AG10803 (cell line): ENCODE results near the gene APH1A.
"Not testable (repeated sequence)": the region's sequence is repeated elsewhere in the genome, so short reads cannot be mapped to it uniquely, and the experiment has no call there.

ENCODE experiments used
- DNase-seq: peaks from one replicate; pipeline ENCODE4 v3.0.0; 2010; ENCODE audit warnings: low read depth
- H3K4me3 ChIP-seq: 2 replicates; pipeline ENCODE4 v1.5.1; 2011; ENCODE audit warnings: mild to moderate bottlenecking, low read length, control low read depth
- TF ChIP-seq, protein P1 (sequence below): conservative IDR thresholded peaks from 2 replicates; pipeline ENCODE4 v1.5.1; 2011; ENCODE audit warnings: mild to moderate bottlenecking, low read length, control low read depth, inconsistent platforms

Gene APH1A

DNA sequence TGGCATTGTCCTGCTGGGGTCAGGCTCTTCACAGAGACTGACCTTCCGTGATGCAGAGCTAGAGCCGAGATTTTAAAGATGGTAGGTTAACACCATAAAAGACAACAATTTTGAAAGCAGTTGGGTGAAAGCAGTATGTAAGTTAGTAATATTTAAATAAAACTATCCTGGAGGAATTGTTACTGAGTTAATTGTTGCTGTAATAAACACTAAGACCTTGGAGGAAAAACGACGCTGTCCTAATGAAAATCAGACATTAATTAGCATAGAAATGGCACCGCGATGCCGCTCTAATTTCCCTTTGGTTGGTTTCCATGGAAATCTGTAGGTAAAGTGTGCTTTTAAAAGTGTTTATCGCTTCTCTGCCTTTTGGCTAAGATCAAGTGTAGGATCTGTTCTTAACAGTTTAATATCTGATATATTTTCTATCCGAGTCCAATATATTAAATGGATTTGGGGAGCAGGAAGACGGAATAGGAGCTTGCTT, 32.2 kb downstream of the APH1A start:
- no peak for DNase-seq
- H3K4me3 ChIP-seq, result peak overlapping the region; percentile 89
- TF ChIP-seq, protein P1, sequence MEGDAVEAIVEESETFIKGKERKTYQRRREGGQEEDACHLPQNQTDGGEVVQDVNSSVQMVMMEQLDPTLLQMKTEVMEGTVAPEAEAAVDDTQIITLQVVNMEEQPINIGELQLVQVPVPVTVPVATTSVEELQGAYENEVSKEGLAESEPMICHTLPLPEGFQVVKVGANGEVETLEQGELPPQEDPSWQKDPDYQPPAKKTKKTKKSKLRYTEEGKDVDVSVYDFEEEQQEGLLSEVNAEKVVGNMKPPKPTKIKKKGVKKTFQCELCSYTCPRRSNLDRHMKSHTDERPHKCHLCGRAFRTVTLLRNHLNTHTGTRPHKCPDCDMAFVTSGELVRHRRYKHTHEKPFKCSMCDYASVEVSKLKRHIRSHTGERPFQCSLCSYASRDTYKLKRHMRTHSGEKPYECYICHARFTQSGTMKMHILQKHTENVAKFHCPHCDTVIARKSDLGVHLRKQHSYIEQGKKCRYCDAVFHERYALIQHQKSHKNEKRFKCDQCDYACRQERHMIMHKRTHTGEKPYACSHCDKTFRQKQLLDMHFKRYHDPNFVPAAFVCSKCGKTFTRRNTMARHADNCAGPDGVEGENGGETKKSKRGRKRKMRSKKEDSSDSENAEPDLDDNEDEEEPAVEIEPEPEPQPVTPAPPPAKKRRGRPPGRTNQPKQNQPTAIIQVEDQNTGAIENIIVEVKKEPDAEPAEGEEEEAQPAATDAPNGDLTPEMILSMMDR, result no peak

DNA sequence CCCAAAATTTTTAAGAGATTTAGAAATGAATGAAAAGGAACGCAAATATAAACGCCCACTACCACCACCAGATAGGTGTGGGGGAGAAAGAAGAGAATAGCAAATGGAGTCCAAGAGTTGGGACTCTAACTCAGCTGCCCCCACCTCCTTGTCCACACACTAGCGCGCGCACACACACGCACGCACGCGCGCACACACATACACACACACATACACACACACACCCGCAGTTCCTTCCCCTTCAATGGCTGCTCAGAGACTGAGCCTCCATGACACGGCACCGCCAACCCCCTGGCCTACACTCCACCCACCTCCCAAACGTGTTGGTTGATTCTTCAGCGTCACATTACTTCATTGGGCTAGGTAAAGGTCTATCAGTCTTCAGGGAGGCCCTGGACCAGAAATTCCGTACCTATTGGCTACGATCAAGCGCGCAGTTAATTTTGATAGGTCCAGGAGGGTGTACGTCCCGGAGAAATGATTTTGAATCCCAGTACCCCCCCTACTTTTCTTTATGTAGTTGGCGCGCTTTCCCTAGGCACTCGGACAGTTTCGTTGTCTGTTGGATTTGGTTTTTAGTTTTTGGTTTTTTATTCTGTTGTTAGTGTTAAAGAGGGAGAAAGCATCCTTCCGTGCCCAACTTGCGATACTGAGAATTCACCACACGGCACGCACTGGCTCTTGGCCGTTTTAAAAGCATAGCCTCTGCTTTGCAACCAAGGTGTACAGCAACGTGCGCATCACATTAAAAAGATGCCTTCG, 32.8 kb downstream of the APH1A start, which contains the start of gene ANP32E:
ANP32E (minus strand) TSS at position 261 of the 762 bp plus-strand sequence. CDS start 326 bp downstream, outside the sequence.
- H3K4me3 ChIP-seq, result peak within 1 kb of the TSS; percentile 89
- DNase-seq, result peak; percentile 100
- TF ChIP-seq, protein P1, result peak; percentile 18; the same call in 1 of the 2 replicates

DNA sequence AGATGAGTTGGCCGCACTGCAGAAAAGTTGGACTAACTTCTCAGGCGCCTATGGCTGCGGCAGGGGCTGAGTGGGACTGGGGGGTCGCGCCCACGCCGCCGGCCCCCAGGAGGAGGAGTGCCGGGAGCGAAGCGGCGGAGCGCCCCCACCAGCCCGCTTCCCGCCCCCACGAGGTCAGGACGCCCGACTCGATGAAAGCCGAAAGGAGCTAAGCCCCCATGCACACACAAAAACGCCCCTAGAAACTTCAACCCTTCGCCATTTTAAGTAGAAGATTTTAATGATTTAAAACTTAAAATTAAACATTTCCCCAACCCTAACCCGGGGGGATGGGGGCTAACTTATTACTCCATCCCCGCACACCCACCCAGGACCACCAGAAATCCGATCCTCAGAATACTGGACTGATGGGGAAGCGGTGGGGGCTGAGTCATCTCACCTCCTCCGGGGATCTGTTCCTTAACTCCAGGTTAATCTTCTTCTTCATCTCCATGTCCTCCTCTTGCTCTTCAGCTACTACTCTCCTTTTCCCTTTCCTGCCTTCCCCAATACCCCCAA, 33.4 kb downstream of the APH1A start:
- H3K4me3 ChIP-seq, result peak overlapping the region; percentile 89

DNA sequence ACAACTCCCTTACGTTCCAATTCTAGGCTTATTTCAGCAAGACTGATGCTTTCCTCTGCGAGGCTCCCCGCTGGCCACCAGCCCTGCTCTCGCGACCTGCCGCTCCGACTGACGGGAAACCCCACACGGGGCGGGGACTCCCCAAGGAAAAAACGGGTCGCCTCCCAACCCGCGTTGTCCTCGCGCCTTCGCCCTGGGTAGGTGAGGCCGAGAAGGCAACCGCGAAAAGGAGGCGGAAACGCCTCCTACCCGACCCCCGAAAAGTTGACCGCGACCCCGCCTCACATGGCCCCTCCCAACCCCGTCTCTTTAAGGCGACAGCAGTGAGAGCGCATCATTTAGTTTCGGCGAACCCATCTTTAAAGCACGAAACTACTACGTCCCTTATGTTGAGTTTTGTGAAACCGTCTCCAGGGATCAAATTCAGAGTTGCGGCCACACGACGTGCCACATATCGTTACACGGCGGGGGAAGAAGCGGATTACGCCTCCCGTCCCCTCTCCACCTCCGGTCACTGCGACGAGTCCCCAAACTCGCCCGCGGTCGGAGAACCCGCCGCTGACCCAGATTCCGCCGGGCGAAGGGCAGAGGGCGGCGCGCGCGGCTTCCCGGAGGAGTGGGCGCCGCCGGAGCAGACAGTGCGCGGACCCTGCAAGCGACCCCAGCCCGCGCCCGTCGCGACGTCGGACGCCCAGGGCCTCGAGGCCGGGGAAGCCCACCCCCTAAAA, 34.1 kb downstream of the APH1A start:
- H3K4me3 ChIP-seq, result peak overlapping the region; percentile 89
- peak; percentile 62 for DNase-seq
- TF ChIP-seq, protein P1, result no peak

More for the DNA sequence above, 33.4 kb downstream of the APH1A start:
- TF ChIP-seq, protein P1, result no peak
- no peak for DNase-seq

DNA sequence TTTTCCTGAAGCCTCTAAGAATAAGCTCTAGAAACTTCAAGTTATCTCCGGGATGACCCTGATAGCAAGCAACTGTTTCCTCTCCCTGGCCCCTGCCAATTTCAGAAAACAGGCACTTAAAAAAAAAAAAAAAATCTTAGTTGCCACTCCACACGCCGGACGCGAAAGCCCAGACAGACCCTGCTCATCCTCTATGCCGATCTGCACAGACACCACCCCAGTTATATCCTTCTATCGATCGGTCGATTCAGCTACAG, 34.6 kb downstream of the APH1A start:
- TF ChIP-seq, protein P1, result no peak

DNA sequence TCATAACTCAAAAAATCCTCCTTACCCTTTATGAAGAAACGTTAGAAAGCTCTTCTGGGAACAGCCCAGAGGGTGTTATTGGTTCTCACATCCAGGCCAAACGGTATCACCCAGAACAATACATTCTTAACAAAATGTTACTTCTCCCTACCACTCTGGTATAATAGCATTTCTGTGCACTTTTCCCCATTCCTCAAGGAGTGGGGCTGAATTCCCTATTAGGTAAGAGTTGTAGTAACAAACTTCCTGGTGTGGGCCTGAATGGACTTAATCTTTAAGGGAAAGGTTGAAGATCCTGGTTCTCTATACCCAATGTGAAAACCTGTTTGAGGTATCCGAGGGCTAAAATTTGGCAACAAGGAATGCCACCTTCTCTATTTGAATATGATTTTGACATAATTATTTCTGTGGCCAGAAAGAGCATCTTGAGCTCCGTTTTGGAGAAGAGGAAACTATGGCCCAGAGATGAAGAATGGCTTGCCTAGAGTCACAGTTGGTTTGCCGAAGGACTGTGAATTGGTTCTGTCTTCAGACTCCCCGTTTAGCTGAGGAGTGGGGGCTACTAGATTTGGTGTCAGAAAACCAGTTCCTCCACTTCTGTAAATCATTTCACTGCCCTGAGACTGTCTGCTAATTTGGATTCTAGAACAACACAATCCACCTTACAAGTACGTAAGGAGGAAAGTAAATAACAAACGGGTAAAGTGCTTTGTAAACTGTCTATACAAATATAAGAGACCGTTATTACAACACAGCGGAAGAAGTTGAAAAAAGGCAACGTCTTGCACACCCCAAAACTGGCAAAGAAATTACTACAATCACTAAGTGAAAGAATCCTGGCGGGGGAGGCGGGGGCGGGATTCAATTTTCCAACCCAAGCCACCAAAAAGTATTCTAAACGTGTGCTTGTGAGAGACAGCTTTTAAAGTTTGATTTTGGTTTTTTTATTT, 35.2 kb downstream of the APH1A start:
- H3K4me3 ChIP-seq, result peak overlapping the region; percentile 89
- TF ChIP-seq, protein P1, result no peak
- DNase-seq, result no peak

More for the DNA sequence above, 34.6 kb downstream of the APH1A start:
- H3K4me3 ChIP-seq, result peak overlapping the region; percentile 89
- no peak for DNase-seq

DNA sequence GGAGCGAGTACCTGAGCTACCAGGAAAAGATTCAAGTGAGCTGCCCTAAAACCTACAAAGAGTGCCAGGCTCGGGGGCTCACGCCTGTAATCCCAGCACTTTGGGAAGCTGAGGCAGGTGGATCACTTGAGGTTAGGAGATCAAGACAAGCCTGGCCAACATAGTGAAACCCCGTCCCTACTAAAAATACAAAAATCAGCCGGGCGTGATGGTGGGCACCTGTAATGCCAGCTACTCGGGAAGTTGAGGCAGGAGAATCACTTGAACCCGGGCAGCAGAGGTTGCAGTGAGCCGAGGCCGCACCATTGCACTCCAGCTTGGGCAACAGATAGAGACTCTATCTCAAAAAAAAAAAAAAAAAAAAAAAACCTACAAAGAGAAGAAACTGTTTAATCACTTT, 35.9 kb downstream of the APH1A start:
- DNase-seq, H3K4me3 ChIP-seq: not testable (repeated sequence)

DNA sequence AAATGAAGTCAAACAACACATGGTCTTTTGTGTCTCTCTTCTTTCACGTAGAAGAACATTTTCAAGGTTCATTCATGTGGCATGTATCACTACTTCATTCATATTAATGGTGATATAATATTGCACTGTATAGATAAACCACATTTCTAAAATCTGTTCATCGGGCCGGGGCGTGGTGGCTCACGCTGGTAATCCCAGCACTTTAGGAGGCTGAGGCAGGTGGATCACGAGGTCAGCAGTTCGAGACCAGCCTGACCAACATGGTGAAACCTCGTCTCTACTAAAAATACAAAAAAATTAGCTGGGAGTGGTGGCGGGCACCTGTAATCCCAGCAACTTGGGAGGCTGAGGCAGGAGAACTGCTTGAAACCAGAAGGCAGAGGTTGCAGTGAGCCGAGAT, 40.6 kb downstream of the APH1A start:
- not testable (repeated sequence) for DNase-seq, H3K4me3 ChIP-seq
